Liver (tissue), 9 donors: ENCODE measurements around the gene DNAJC11. TPM values are rescaled to one million over a fixed set of nuclear protein-coding genes. Genes with fewer than 3 reads are reported as not detected.

ENCODE experiments used
- DNase-seq: peaks from one replicate; pipeline ENCODE4 v3.0.0-alpha.2; 2017; ENCODE audit warnings: low spot score
- H3K27ac ChIP-seq, 2 donors: one replicate each; pipeline ENCODE4 v1.7.0; 2013; ENCODE audit warnings: inconsistent platforms in 2 of 2, low read length in 2 of 2, control low read depth in 1 of 2, low read depth in 1 of 2, mild to moderate bottlenecking in 1 of 2
- H3K27me3 ChIP-seq, 4 donors: one replicate each; pipeline versions ENCODE4 v1.6.1 to v1.7.0; 2013; ENCODE audit warnings: low read length in 3 of 4, inconsistent platforms in 1 of 4, mild to moderate bottlenecking in 1 of 4, moderate library complexity in 1 of 4; ENCODE audit not compliant: control insufficient read depth in 4 of 4, insufficient read depth in 4 of 4
- H3K36me3 ChIP-seq, 4 donors: one replicate each; pipeline versions ENCODE4 v1.6.1 to v1.7.0; 2013; ENCODE audit warnings: low read length in 3 of 4, mild to moderate bottlenecking in 3 of 4, low read depth in 1 of 4, moderate library complexity in 1 of 4; ENCODE audit not compliant: control insufficient read depth in 4 of 4, insufficient read depth in 3 of 4
- H3K4me1 ChIP-seq, 4 donors: one replicate each; pipeline versions ENCODE4 v1.6.1 to v1.7.0; 2013; ENCODE audit warnings: low read length in 3 of 4, mild to moderate bottlenecking in 3 of 4, moderate library complexity in 1 of 4; ENCODE audit not compliant: control insufficient read depth in 4 of 4, insufficient read depth in 4 of 4
- H3K4me3 ChIP-seq, 3 donors: one replicate each; pipeline versions ENCODE4 v1.6.1 to v1.7.0; 2013; ENCODE audit warnings: low read length in 3 of 3, control low read depth in 1 of 3, low read depth in 1 of 3, mild to moderate bottlenecking in 1 of 3
- H3K9ac ChIP-seq, 2 donors: one replicate each; pipeline ENCODE4 v1.7.0; 2013; ENCODE audit warnings: low read length in 2 of 2, mild to moderate bottlenecking in 2 of 2, moderate library complexity in 2 of 2, control low read depth in 1 of 2, low read depth in 1 of 2
- H3K9me3 ChIP-seq, 4 donors: one replicate each; pipeline versions ENCODE4 v1.6.1 to v1.7.0; 2013; ENCODE audit warnings: low read length in 3 of 4; ENCODE audit not compliant: control insufficient read depth in 4 of 4
- EGR1 ChIP-seq, 2 donors: IDR thresholded peaks; 2 replicates each; pipeline ENCODE4 v1.6.1; 2016 to 2018; ENCODE audit warnings: antibody characterized with exemption in 2 of 2, low read depth in 2 of 2
- FOXA1 ChIP-seq: IDR thresholded peaks from 2 replicates; pipeline ENCODE4 v1.6.1; 2016; ENCODE audit warnings: antibody characterized with exemption
- FOXA2 ChIP-seq: IDR thresholded peaks from 2 replicates; pipeline ENCODE4 v1.6.1; 2016; ENCODE audit warnings: antibody characterized with exemption
- GABPA ChIP-seq, 2 donors: IDR thresholded peaks in 1 of 2; conservative IDR thresholded peaks in 1 of 2; 2 replicates each; pipeline ENCODE4 v1.6.1; 2016; ENCODE audit warnings: antibody characterized with exemption in 2 of 2, mild to moderate bottlenecking in 1 of 2, moderate library complexity in 1 of 2
- HNF4A ChIP-seq, 2 donors: conservative IDR thresholded peaks; 2 replicates each; pipeline ENCODE4 v1.6.1; 2016; ENCODE audit warnings: antibody characterized with exemption in 2 of 2, mild to moderate bottlenecking in 2 of 2
- HNF4G ChIP-seq: IDR thresholded peaks from 2 replicates; pipeline ENCODE4 v1.6.1; 2016; ENCODE audit warnings: antibody characterized with exemption
- JUND ChIP-seq, 2 donors: IDR thresholded peaks; 2 replicates each; pipeline ENCODE4 v1.6.1; 2016; ENCODE audit warnings: antibody characterized with exemption in 2 of 2
- NR2F2 ChIP-seq: IDR thresholded peaks from 2 replicates; pipeline ENCODE4 v1.6.1; 2016; ENCODE audit warnings: antibody characterized with exemption
- RAD21 ChIP-seq, 2 donors: IDR thresholded peaks; 2 replicates each; pipeline ENCODE4 v1.6.1; 2016; ENCODE audit warnings: antibody characterized with exemption in 2 of 2, mild to moderate bottlenecking in 2 of 2
- RXRA ChIP-seq, 2 donors: IDR thresholded peaks; 2 replicates each; pipeline ENCODE4 v1.6.1; 2017 to 2018; ENCODE audit warnings: antibody characterized with exemption in 2 of 2, mild to moderate bottlenecking in 1 of 2
- SP1 ChIP-seq: IDR thresholded peaks from 2 replicates; pipeline ENCODE4 v1.6.1; 2018; ENCODE audit warnings: antibody characterized with exemption, mild to moderate bottlenecking
- TAF1 ChIP-seq: conservative IDR thresholded peaks from 2 replicates; pipeline ENCODE4 v1.6.1; 2016; ENCODE audit warnings: antibody characterized with exemption, mild to moderate bottlenecking
- YY1 ChIP-seq: IDR thresholded peaks from 2 replicates; pipeline ENCODE4 v1.6.1; 2016; ENCODE audit warnings: antibody characterized with exemption, mild to moderate bottlenecking
- whole genome bisulfite sequencing: extraction: QIAGEN DNeasy Blood & Tissue Kit; methylation state at CpG from one replicate; pipeline ENCODE4 v1.1.7; 2013; 5-methylcytosine and 5-hydroxymethylcytosine counted together
- polyA plus RNA-seq, 2 donors: library from polyadenylated mRNA; stranded (reverse) in 1 of 2; unstranded in 1 of 2; fragments of 200-250 nt in 1 of 2; fragments of >200 nt in 1 of 2; fragmentation: Nextera tagmentation in 1 of 2; extraction: Ambion mirVana in 1 of 2; gene quantifications; one replicate each; pipeline versions ENCODE4 v1.2.1 to v1.2.3, GENCODE V29; 2013 to 2015
- total RNA-seq, 2 donors: library from RNA; depleted of rRNA; stranded (reverse); fragments of >200 nt; gene quantifications; one replicate each; pipeline ENCODE4 v1.2.3, GENCODE V29; 2014
- TF ChIP-seq, protein P1 (sequence below): IDR thresholded peaks from 2 replicates; pipeline ENCODE4 v1.6.1; 2016; ENCODE audit warnings: antibody characterized with exemption
- TF ChIP-seq, protein P2 (sequence below): IDR thresholded peaks from 2 replicates; pipeline ENCODE4 v1.6.1; 2016; ENCODE audit warnings: antibody characterized with exemption, mild to moderate bottlenecking
- TF ChIP-seq, protein P3 (sequence below): fragments of 150-350 bp; IDR thresholded peaks from 2 replicates; pipeline ENCODE4 v1.5.1; 2017; ENCODE audit warnings: improper control_type of control experiment, low read depth, low read length; ENCODE audit not compliant: missing input control
- TF ChIP-seq, protein P4 (sequence below): IDR thresholded peaks from 2 replicates; pipeline ENCODE4 v1.6.1; 2016; ENCODE audit warnings: antibody characterized with exemption
- TF ChIP-seq, protein P5 (sequence below): IDR thresholded peaks from 2 replicates; pipeline ENCODE4 v1.6.1; 2016; ENCODE audit warnings: antibody characterized with exemption
- donor health status: healthy.
- donor health status: healthy.
- donor health status: healthy.
- donor health status: healthy.
- donor health status: healthy.

The DNAJC11 gene
- total and polyA plus RNA-seq, 4 donors = 16.5 to 36.1 (median 23.8) TPM

DNA sequence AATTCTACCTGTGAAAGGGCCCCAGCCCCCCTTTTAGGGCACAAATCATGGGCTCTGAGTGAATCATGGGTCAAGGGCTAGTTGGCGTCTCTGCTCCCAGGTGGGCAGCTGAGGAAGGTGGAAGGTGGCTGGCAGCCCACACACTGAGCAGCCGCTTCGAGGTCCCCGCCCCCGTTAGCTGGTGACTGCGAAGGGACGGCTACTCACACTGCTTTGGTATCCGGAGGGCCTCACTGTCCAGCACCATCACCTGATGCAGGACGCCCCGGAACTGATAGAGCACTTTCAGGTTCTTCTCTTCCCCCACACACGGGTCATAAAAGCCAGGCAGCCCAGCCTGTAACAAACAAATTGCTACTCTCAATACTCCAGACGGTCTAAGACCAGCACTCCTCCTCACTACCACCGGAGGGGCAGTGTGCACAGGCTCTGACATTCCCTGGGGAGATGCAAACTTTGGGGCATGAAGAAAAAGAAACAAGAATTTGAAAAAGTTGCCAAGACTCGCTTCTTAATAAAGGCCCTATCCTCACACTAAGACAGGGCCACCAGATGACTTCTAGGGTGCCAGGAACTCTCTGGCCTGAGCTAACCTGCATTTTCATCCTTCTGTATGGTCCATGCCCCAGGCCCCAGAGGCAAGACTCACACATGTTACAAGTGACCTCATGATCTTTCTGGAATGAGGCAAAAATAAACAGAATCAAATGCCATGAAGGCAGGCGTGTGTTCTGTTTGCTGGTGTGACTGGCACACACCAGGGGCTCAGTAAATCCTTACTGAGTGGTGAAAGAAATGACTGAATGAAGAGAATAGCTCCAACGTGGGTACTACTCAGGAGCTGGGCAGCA lies 65.5 kb downstream of the DNAJC11 start:
- no peak for DNase-seq
- Histone ChIP-seq H3K4me1 (no peaks in the 10 kb centered on the region), H3K4me3 (no peak overlapping the region), H3K27ac (no peak overlapping the region), H3K9me3 (no peaks in the 10 kb centered on the region), H3K9ac (no peak overlapping the region), H3K27me3 (no peaks in the 10 kb centered on the region), H3K36me3 (peaks cover 25 to 69% (median 40%) of the 10 kb centered on the region in 4 donors)
- TF ChIP-seq FOXA1 (no peak), SP1 (no peak), FOXA2 (no peak), TAF1 (no peak)
- TF ChIP-seq, protein P1, sequence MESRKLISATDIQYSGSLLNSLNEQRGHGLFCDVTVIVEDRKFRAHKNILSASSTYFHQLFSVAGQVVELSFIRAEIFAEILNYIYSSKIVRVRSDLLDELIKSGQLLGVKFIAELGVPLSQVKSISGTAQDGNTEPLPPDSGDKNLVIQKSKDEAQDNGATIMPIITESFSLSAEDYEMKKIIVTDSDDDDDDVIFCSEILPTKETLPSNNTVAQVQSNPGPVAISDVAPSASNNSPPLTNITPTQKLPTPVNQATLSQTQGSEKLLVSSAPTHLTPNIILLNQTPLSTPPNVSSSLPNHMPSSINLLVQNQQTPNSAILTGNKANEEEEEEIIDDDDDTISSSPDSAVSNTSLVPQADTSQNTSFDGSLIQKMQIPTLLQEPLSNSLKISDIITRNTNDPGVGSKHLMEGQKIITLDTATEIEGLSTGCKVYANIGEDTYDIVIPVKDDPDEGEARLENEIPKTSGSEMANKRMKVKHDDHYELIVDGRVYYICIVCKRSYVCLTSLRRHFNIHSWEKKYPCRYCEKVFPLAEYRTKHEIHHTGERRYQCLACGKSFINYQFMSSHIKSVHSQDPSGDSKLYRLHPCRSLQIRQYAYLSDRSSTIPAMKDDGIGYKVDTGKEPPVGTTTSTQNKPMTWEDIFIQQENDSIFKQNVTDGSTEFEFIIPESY = no peak
- 86% methylated on average over 16 of the region's 16 CpGs for WGBS

DNA sequence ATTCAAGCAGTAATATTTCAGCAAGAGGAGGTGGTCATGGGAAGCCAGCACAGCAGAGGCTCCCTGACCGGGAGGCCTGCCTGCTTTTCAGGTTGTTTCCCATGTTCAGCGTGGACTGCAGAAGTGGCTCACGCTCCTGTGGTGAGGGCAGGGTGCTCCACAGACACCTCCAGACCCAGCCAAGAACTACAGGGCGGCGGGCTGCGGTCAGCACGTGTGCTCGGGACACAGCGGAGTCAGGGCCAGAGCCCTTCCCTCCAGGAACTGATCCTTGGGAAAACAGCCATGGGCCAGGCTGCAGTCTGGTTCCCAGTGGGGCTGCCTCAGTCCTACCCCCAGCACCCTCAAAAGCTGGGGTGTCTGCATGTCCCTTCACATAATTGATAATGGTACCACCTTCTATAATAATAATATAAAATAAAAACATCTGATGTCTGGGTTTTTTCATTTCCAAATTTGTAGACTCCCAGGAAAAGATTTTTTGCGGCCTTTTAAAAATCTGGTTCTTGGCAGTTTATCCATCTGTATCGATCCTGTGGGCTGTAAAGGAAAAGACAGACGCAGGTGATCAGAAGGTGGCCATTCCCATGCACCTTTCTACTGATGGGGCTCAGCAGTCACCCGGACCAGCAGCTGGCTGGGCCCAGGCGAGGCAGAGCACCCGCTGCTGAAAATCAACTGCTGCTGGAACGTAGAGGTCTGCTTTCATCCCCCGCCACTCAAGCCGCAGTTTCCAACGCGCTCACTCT lies 66.3 kb downstream of the DNAJC11 start:
- 92% methylated on average over 20 of the region's 20 CpGs for WGBS
- H3K4me1 ChIP-seq = no peaks in the 10 kb centered on the region
- H3K9ac ChIP-seq = no peak overlapping the region
- DNase-seq = no peak
- H3K27ac ChIP-seq = no peak overlapping the region
- H3K9me3 ChIP-seq = no peaks in the 10 kb centered on the region
- TF ChIP-seq, protein P2, sequence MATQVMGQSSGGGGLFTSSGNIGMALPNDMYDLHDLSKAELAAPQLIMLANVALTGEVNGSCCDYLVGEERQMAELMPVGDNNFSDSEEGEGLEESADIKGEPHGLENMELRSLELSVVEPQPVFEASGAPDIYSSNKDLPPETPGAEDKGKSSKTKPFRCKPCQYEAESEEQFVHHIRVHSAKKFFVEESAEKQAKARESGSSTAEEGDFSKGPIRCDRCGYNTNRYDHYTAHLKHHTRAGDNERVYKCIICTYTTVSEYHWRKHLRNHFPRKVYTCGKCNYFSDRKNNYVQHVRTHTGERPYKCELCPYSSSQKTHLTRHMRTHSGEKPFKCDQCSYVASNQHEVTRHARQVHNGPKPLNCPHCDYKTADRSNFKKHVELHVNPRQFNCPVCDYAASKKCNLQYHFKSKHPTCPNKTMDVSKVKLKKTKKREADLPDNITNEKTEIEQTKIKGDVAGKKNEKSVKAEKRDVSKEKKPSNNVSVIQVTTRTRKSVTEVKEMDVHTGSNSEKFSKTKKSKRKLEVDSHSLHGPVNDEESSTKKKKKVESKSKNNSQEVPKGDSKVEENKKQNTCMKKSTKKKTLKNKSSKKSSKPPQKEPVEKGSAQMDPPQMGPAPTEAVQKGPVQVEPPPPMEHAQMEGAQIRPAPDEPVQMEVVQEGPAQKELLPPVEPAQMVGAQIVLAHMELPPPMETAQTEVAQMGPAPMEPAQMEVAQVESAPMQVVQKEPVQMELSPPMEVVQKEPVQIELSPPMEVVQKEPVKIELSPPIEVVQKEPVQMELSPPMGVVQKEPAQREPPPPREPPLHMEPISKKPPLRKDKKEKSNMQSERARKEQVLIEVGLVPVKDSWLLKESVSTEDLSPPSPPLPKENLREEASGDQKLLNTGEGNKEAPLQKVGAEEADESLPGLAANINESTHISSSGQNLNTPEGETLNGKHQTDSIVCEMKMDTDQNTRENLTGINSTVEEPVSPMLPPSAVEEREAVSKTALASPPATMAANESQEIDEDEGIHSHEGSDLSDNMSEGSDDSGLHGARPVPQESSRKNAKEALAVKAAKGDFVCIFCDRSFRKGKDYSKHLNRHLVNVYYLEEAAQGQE = no peak
- TF ChIP-seq, protein P3, sequence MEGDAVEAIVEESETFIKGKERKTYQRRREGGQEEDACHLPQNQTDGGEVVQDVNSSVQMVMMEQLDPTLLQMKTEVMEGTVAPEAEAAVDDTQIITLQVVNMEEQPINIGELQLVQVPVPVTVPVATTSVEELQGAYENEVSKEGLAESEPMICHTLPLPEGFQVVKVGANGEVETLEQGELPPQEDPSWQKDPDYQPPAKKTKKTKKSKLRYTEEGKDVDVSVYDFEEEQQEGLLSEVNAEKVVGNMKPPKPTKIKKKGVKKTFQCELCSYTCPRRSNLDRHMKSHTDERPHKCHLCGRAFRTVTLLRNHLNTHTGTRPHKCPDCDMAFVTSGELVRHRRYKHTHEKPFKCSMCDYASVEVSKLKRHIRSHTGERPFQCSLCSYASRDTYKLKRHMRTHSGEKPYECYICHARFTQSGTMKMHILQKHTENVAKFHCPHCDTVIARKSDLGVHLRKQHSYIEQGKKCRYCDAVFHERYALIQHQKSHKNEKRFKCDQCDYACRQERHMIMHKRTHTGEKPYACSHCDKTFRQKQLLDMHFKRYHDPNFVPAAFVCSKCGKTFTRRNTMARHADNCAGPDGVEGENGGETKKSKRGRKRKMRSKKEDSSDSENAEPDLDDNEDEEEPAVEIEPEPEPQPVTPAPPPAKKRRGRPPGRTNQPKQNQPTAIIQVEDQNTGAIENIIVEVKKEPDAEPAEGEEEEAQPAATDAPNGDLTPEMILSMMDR = no peak
- TF ChIP-seq EGR1 (IDR thresholded peaks at IDR 0.05; ENCODE audit: low read depth in 2 of 2) = no peak
- TF ChIP-seq, protein P1 = no peak
- no peak for TF ChIP-seq SP1
- TF ChIP-seq HNF4A (conservative IDR thresholded peaks at IDR 0.05) = no peak
- TF ChIP-seq, protein P4, sequence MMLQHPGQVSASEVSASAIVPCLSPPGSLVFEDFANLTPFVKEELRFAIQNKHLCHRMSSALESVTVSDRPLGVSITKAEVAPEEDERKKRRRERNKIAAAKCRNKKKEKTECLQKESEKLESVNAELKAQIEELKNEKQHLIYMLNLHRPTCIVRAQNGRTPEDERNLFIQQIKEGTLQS = no peak
- no peak for TF ChIP-seq TAF1
- TF ChIP-seq RAD21 (IDR thresholded peaks at IDR 0.05) = no peak
- no peak for TF ChIP-seq JUND (IDR thresholded peaks at IDR 0.05)
- no peak for TF ChIP-seq HNF4G
- TF ChIP-seq RXRA (IDR thresholded peaks at IDR 0.05) = no peak
- no peak for TF ChIP-seq GABPA (IDR thresholded peaks at IDR 0.05 in 1 of 2, conservative IDR thresholded peaks at IDR 0.05 in 1 of 2)
- TF ChIP-seq, protein P5, sequence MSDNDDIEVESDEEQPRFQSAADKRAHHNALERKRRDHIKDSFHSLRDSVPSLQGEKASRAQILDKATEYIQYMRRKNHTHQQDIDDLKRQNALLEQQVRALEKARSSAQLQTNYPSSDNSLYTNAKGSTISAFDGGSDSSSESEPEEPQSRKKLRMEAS = no peak
- no peak for TF ChIP-seq NR2F2
- no peak for TF ChIP-seq FOXA1
- no peak for TF ChIP-seq YY1
- TF ChIP-seq FOXA2 = no peak
- no peaks in the 10 kb centered on the region for H3K27me3 ChIP-seq
- H3K4me3 ChIP-seq = no peak overlapping the region
- H3K36me3 ChIP-seq = peaks cover 25 to 70% (median 39%) of the 10 kb centered on the region in 4 donors
